Mononuclear cell (primary cell): ENCODE measurements around the gene TSC2. TPM values are rescaled to one million over a fixed set of nuclear protein-coding genes. Genes with fewer than 3 reads are reported as not detected.
"Not testable (repeated sequence)": the region's sequence is repeated elsewhere in the genome, so short reads cannot be mapped to it uniquely, and the experiment has no call there.

ENCODE experiments used
- H3K27me3 ChIP-seq: 2 replicates; pipeline ENCODE4 v1.6.0; 2011; ENCODE audit warnings: low read length, control low read depth; ENCODE audit not compliant: insufficient read depth
- H3K4me1 ChIP-seq: 2 replicates; pipeline ENCODE4 v1.5.1; 2011; ENCODE audit warnings: mild to moderate bottlenecking, low read length, control low read depth; ENCODE audit not compliant: insufficient read depth
- H3K4me3 ChIP-seq: 2 replicates; pipeline ENCODE4 v1.5.1; 2011; ENCODE audit warnings: mild to moderate bottlenecking, low read length, moderate library complexity
- H3K9me3 ChIP-seq: 2 replicates; pipeline ENCODE4 v1.5.1; 2011; ENCODE audit warnings: low read depth, mild to moderate bottlenecking, control low read depth, low read length
- total RNA-seq: library from RNA; depleted of rRNA; stranded (reverse); fragments of >200 nt; gene quantifications from one replicate; pipeline ENCODE4 v1.2.3, GENCODE V29; 2012

The TSC2 gene
- total RNA-seq, 1 donor: 28.3 TPM

GRCh38 chr16:2033909-2034695, 13.7 kb upstream of the TSC2 start:
- not testable (repeated sequence) for H3K9me3 ChIP-seq, H3K4me1 ChIP-seq, H3K4me3 ChIP-seq, H3K27me3 ChIP-seq

- Histone ChIP-seq H3K27me3 (no peaks in the 10 kb centered on the region), H3K9me3 (no peaks in the 10 kb centered on the region), H3K4me3 (no peak overlapping the region)
Observed at GRCh38 chr16:2034696-2035430, 12.9 kb upstream of the TSC2 start.

GRCh38 chr16:2035431-2036199, 12.2 kb upstream of the TSC2 start:
- no peaks in the 10 kb centered on the region for H3K27me3 ChIP-seq
- no peaks in the 10 kb centered on the region for H3K9me3 ChIP-seq
- H3K4me3 ChIP-seq: no peak overlapping the region
- peaks cover 4% of the 10 kb centered on the region for H3K4me1 ChIP-seq

More at GRCh38 chr16:2034696-2035430, 12.9 kb upstream of the TSC2 start:
- H3K4me1 ChIP-seq: peaks cover 4% of the 10 kb centered on the region

- H3K4me1 ChIP-seq: peaks cover 4% of the 10 kb centered on the region
- H3K9me3 ChIP-seq: no peaks in the 10 kb centered on the region
- no peak overlapping the region for H3K4me3 ChIP-seq
- H3K27me3 ChIP-seq: no peaks in the 10 kb centered on the region
Observed at GRCh38 chr16:2036200-2036966, 11.4 kb upstream of the TSC2 start.

GRCh38 chr16:2037115-2037514, 10.7 kb upstream of the TSC2 start:
- Histone ChIP-seq H3K9me3 (no peaks in the 10 kb centered on the region), H3K27me3 (no peaks in the 10 kb centered on the region), H3K4me3 (no peak overlapping the region), H3K4me1 (peaks cover 4% of the 10 kb centered on the region)

- Histone ChIP-seq H3K27me3 (no peaks in the 10 kb centered on the region), H3K9me3 (no peaks in the 10 kb centered on the region), H3K4me3 (no peak overlapping the region), H3K4me1 (peaks cover 4% of the 10 kb centered on the region)
Observed at GRCh38 chr16:2037647-2038381, 10.0 kb upstream of the TSC2 start.

GRCh38 chr16:2038382-2039231, 9.2 kb upstream of the TSC2 start:
- Histone ChIP-seq H3K4me3 (no peak overlapping the region), H3K27me3 (no peaks in the 10 kb centered on the region), H3K9me3 (no peaks in the 10 kb centered on the region), H3K4me1 (peaks cover 4% of the 10 kb centered on the region)

GRCh38 chr16:2039274-2040031, 8.3 kb upstream of the TSC2 start:
- Histone ChIP-seq H3K4me1 (no peaks in the 10 kb centered on the region), H3K9me3 (no peaks in the 10 kb centered on the region), H3K27me3 (no peaks in the 10 kb centered on the region), H3K4me3 (no peak overlapping the region)

GRCh38 chr16:2040041-2040786, 7.6 kb upstream of the TSC2 start:
- Histone ChIP-seq H3K27me3 (no peaks in the 10 kb centered on the region), H3K9me3 (no peaks in the 10 kb centered on the region), H3K4me3 (no peak overlapping the region), H3K4me1 (no peaks in the 10 kb centered on the region)

GRCh38 chr16:2040787-2041522, 6.8 kb upstream of the TSC2 start:
- Histone ChIP-seq H3K4me3 (no peak overlapping the region), H3K9me3 (no peaks in the 10 kb centered on the region), H3K27me3 (no peaks in the 10 kb centered on the region), H3K4me1 (no peaks in the 10 kb centered on the region)

- Histone ChIP-seq H3K27me3 (no peaks in the 10 kb centered on the region), H3K4me3 (no peak overlapping the region), H3K4me1 (peaks cover 8% of the 10 kb centered on the region), H3K9me3 (no peaks in the 10 kb centered on the region)
Observed at GRCh38 chr16:2042171-2042985, 5.4 kb upstream of the TSC2 start.
